T-helper 1 cell (primary cell): ENCODE results near the gene COPE.
"Not testable (repeated sequence)": the region's sequence is repeated elsewhere in the genome, so short reads cannot be mapped to it uniquely, and the experiment has no call there.

Experiments
- DNase-seq, 5 donors: peaks; one replicate each; pipeline ENCODE4 v3.0.0-alpha.2; 2012 to 2020
- total RNA-seq, 4 donors: gene quantifications; one replicate each; lab custom pipeline; 2026; lab: John Stamatoyannopoulos, UW

COPE gene
- total RNA-seq: 29.7 to 42.7 (median 37.3) reads per million in 4 donors

GRCh38 chr19:18919086-18919899 lies at the start of gene COPE, which contains the start of gene DDX49:
Gene COPE (minus strand): TSS chr19:18919387. CDS start chr19:18919348, 39 bp downstream.
Gene DDX49 (plus strand): TSS chr19:18919715. CDS start chr19:18919742, 27 bp downstream.
- peak; percentile 91 to 100 (median 96) for DNase-seq

- peak in 1 of 5 donors; percentile 34 for DNase-seq
These were observed 48.4 kb upstream of the COPE start for GRCh38 chr19:18967358-18968146.

- no peak for DNase-seq
These were observed 47.1 kb upstream of the COPE start for GRCh38 chr19:18966307-18966706.

- DNase-seq: no peak
These were observed 44.9 kb upstream of the COPE start for GRCh38 chr19:18964121-18964520.

GRCh38 chr19:18961767-18962620 lies 42.8 kb upstream of the COPE start:
- DNase-seq: no peak

- DNase-seq: no peak
These were observed 41.2 kb upstream of the COPE start for GRCh38 chr19:18960370-18960769.

- DNase-seq: no peak
These were observed 35.9 kb upstream of the COPE start for GRCh38 chr19:18955042-18955441.

- DNase-seq: no peak
These were observed 34.9 kb upstream of the COPE start for GRCh38 chr19:18954094-18954493.

- DNase-seq: not testable (repeated sequence)
These were observed 33.3 kb upstream of the COPE start for GRCh38 chr19:18952364-18953003.

- no peak for DNase-seq
These were observed 32.6 kb upstream of the COPE start for GRCh38 chr19:18951721-18952281.

GRCh38 chr19:18949858-18950257 lies 30.7 kb upstream of the COPE start:
- DNase-seq: no peak

- DNase-seq: no peak
These were observed 29.8 kb upstream of the COPE start for GRCh38 chr19:18948976-18949356.

- DNase-seq: no peak
These were observed 29.1 kb upstream of the COPE start for GRCh38 chr19:18948075-18948975.

GRCh38 chr19:18946918-18947317 lies 27.7 kb upstream of the COPE start:
- no peak for DNase-seq

- no peak for DNase-seq
These were observed 27.1 kb upstream of the COPE start for GRCh38 chr19:18946335-18946734.

- DNase-seq: no peak
These were observed 26.1 kb upstream of the COPE start for GRCh38 chr19:18945297-18945696.

GRCh38 chr19:18943465-18943864 lies 24.3 kb upstream of the COPE start:
- no peak for DNase-seq

GRCh38 chr19:18942692-18943091 lies 23.5 kb upstream of the COPE start:
- no peak for DNase-seq

- no peak for DNase-seq
These were observed 22.6 kb upstream of the COPE start for GRCh38 chr19:18941628-18942354.
